GM18907 (cell line): ENCODE measurements around the gene ECPAS.
"Not testable (repeated sequence)": the region's sequence is repeated elsewhere in the genome, so short reads cannot be mapped to it uniquely, and the experiment has no call there.

Source experiments
- ATAC-seq: cut with Tn5 transposase; IDR thresholded peaks from one replicate; pipeline ENCODE4 v1.9.1; 2021; ENCODE audit warnings: mild to moderate bottlenecking, moderate library complexity; ENCODE audit not compliant: unreplicated experiment

Gene ECPAS

GRCh38 chr9:111429175-111429574, 55.0 kb downstream of the ECPAS start:
- no peak for ATAC-seq

GRCh38 chr9:111427186-111427585, 57.0 kb downstream of the ECPAS start:
- no peak for ATAC-seq

GRCh38 chr9:111423389-111423788, 60.8 kb downstream of the ECPAS start:
- no peak for ATAC-seq

- ATAC-seq, result no peak
Measured at GRCh38 chr9:111414406-111414805, 69.8 kb downstream of the ECPAS start.

- no peak for ATAC-seq
Measured at GRCh38 chr9:111413996-111414395, 70.2 kb downstream of the ECPAS start.

GRCh38 chr9:111412280-111412679, 71.9 kb downstream of the ECPAS start:
- ATAC-seq, result no peak

GRCh38 chr9:111411266-111411665, 72.9 kb downstream of the ECPAS start:
- ATAC-seq, result no peak

- no peak for ATAC-seq
Measured at GRCh38 chr9:111407813-111408212, 76.4 kb downstream of the ECPAS start.

- no peak for ATAC-seq
Measured at GRCh38 chr9:111405701-111406100, 78.5 kb downstream of the ECPAS start.

GRCh38 chr9:111401486-111401885, 82.7 kb downstream of the ECPAS start:
- not testable (repeated sequence) for ATAC-seq

- ATAC-seq, result no peak
Measured at GRCh38 chr9:111400564-111400898, 83.7 kb downstream of the ECPAS start.

- no peak for ATAC-seq
Measured at GRCh38 chr9:111399772-111400563, 84.2 kb downstream of the ECPAS start.

GRCh38 chr9:111399211-111399739, 84.9 kb downstream of the ECPAS start:
- ATAC-seq, result no peak

- ATAC-seq, result no peak
Measured at GRCh38 chr9:111393971-111394370, 90.2 kb downstream of the ECPAS start.

- ATAC-seq, result no peak
Measured at GRCh38 chr9:111389406-111389805, 94.8 kb downstream of the ECPAS start.

- ATAC-seq, result peak; percentile 53
Measured at GRCh38 chr9:111386386-111386785, 97.8 kb downstream of the ECPAS start.

- no peak for ATAC-seq
Measured at GRCh38 chr9:111381006-111381405, 103.2 kb downstream of the ECPAS start.

GRCh38 chr9:111375817-111376564, 108.2 kb downstream of the ECPAS start:
- ATAC-seq, result no peak

- ATAC-seq, result no peak
Measured at GRCh38 chr9:111375062-111375461, 109.1 kb downstream of the ECPAS start.

- ATAC-seq, result no peak
Measured at GRCh38 chr9:111372297-111372696, 111.9 kb downstream of the ECPAS start.

- no peak for ATAC-seq
Measured at GRCh38 chr9:111366978-111367377, 117.2 kb downstream of the ECPAS start.

- ATAC-seq, result no peak
Measured at GRCh38 chr9:111362526-111362925, 121.7 kb downstream of the ECPAS start.
